Stimulated activated CD8-positive, alpha-beta memory T cell treated with anti-CD3 and anti-CD28 coated beads, Interleukin-12 subunit alpha, Interleukin-12 subunit beta, amount 100 ng/mL, for 4 hours (primary cell): ENCODE results near the gene CCNL2.
"Not testable (repeated sequence)": the region's sequence is repeated elsewhere in the genome, so short reads cannot be mapped to it uniquely, and the experiment has no call there.

Experiments used
- DNase-seq: peaks from one replicate; pipeline ENCODE4 v3.0.0-alpha.2; 2020; ENCODE audit warnings: low read depth

Gene CCNL2

DNA sequence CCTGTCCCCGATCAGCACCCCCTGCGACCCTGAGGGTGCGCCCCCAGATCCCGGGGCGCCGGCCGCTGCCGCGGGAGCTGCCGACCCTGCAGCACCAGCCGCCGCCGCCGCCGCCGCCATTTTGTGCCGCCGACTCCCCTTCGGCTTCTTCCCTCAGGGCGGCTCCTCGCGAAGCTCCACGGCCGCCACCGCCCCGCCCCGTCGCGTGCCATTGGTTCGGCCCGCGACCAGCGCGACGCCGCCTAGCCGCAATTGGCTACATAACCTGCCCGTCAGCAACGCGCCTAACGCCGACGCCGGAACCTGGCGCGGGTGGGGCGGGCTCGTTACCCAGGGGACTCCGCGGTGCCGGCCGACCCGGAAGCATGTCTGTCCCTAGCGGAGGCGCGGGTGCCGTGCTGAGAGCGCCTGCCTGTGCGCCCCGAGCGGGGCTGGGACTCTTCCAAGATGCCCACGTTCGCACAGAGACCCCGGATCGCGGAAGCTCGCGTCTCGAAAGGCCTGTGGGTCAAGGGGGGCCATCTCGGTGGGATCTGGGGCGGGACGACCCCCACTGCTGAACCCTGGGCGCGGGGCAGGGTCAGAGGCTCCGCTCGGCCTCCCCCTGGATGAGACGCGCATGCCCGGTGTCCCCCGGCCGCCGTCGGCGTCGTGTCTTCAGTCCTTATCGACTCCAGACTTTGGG, at the start of gene CCNL2:
Gene CCNL2 (minus strand): TSS at position 149 of the 685 bp plus-strand sequence. CDS start 29 bp downstream, at position 120.
- DNase-seq, result peak; percentile 99

DNA sequence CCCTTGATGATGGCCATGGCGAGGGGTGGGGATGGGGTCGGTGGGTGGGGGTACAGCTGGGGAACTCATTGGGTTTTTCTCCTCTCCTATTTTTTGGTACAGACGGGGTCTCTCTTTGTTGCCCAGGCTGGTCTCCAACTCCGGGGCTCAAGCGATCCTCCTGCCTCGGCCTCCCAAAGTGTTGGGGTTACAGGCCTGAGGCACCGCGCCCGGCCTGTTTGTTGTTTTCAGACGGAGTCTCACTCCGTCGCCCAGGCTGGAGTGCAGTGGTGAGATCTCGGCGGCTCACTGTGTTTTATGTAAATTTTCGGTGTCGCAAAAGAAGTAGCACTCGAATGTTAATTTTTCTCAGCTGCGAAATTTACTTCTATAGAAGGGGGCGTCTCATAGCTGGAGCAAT, 47.5 kb upstream of the CCNL2 start:
- not testable (repeated sequence) for DNase-seq

- no peak for DNase-seq
Measured at GRCh38 chr1:1442069-1442770, 43.1 kb upstream of the CCNL2 start.

DNA sequence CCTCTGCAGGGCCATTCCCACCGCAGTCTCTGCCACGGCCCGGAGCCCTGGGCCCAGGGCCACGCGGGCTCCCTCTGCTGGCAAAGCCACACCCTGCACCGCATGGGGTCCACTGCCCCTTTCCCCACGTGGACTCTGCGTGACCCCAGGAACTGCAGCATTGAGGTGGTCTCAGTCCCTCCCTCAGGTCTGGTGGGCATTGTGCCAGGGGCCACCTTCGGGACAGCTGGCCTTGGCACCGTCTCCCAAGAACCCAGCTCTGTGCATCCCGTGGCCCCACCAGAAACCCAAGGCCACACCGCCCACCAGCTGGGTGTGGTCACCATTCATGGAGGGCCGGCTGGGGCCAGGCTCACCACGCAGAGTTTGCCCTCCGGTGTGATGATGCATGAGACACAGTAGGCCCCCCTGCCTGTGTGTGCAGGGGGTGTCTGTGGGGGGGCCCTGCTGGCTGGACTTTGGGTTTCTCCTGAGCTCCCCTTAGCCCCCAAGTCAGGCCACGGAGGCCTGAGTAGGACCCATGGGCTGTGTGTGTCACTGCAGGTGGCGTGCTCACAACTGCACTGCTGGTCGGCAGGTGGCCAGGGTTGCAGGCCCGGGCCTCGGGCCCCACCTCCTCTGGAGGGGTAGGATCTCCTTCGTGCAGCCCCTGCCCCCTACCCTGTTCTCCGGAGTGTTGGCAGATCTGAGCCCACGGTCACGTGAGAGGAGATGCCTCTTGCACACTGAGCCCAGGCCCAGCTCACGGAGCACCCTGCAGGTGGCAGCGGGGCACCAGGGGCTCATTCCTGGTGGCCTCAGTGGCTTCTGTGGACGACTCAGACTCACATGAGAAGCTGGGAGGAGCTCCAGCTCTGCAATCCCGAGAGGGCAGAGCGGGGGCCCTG, 42.1 kb upstream of the CCNL2 start:
- no peak for DNase-seq

- DNase-seq, result no peak
Measured at GRCh38 chr1:1440262-1441001, 41.3 kb upstream of the CCNL2 start.

DNA sequence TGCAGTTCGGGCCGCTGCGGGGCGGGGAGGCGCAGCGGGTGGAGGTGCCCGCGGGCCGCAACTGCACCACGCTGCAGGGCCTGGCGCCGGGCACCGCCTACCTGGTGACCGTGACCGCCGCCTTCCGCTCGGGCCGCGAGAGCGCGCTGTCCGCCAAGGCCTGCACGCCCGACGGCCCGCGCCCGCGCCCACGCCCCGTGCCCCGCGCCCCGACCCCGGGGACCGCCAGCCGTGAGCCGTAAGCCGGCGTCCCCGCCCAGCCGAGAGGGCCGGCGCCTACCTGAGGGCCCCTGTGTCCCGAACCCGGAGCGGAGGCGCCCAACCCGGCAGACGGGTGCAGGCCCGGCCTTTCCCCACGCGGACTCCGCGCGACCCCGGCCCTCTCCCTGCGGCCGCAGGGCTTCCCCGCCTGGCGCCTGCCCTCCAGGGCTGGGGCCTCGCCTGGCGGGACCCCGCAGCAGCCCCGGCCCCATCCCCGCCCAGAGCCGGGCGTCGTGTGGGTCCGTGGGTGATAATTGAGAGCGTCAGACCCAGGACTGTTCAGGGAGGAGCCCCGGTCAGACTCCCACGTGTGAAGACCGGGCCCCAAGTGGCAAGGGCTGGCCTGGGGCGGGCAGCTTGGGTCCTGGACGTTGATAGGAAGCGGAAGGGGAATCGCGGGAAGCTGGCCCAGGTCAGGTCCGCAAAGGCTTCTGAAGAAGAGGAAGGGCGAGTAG, 40.6 kb upstream of the CCNL2 start:
- DNase-seq, result no peak

DNA sequence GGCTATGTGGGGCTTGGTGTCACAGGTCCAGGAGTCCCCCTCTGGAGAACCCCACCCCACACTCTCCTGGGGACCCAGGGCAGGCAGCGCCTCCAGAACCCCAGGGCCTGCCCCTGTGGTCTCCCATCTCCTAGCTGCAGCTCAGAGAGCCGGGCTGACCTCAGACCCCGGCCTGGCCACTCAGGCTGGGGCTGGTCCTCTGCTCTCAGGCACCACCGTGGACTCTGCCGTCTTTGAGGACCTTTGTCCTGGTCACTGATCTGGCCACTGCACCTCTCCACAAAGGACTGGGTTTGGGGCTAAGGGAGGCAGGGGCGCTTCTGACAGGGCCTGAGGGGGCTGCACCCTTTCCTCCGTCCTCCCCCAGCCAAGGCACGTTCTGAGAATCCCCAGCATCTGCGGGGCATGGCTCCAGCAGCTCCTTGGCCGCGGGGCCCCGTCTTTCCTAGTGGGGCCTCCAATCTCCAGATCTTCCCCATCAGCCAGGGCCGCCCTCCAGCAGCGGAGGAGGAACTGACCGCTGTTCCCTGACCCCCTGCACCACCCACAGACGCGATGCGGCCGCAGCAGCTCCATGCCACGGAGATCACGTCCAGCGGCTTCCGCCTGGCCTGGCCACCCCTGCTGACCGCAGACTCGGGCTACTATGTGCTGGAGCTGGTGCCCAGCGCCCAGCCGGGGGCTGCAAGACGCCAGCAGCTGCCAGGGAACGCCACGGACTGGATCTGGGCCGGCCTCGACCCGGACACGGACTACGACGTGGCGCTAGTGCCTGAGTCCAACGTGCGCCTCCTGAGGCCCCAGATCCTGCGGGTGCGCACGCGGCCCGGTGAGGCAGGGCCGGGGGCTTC, 39.6 kb upstream of the CCNL2 start:
- no peak for DNase-seq

DNA sequence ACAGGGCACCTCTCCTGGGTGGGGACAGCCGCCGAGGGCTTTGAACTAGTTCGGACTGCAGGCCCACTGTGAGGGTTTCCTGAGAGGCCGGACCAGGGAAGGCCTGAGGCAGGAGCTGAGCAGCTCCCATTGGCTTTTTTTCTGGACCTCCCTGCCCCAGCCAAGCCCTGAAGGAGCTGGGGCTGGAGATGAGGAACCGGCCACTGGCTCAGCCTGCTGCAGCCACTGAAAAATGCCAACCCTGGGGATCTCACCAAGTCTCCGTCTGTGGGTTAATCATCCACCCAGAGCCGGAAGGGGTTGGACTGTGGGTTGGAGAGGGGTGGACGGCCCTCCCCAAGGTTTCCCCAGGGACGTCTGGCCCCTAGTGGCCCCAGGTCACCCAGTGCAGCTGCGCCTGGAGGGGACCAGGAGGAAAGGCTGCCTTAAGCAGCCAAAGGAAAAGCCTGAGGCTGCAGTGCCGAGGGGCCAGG, 38.8 kb upstream of the CCNL2 start:
- no peak for DNase-seq

DNA sequence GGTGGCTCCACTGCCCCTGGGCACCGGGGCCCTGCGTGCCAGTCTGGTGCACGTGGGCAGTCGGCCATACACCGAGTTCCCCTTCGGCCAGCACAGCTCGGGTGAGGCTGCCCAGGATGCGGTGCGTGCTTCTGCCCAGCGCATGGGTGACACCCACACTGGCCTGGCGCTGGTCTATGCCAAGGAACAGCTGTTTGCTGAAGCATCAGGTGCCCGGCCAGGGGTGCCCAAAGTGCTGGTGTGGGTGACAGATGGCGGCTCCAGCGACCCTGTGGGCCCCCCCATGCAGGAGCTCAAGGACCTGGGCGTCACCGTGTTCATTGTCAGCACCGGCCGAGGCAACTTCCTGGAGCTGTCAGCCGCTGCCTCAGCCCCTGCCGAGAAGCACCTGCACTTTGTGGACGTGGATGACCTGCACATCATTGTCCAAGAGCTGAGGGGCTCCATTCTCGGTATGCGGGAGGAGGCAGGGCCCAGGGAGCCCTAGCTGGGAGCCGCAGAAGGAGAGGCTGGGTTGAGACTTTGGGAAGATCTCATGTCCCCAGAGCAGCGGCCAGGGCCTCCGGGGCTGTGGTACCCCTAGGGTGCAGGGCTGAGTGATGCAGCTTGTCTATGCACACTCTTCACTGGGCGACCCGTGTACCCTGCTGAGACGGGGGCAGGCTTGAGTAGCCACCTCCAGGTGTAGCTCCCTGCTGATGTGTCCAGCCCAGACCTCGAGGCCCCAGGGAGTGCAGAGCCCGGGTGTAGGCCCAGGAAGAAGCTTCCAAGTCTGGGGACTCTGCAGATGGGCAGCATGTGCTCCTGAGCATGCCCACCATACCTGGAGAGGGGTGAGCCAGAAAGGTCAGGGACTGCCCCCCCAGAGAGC, 38.1 kb upstream of the CCNL2 start:
- DNase-seq, result no peak

DNA sequence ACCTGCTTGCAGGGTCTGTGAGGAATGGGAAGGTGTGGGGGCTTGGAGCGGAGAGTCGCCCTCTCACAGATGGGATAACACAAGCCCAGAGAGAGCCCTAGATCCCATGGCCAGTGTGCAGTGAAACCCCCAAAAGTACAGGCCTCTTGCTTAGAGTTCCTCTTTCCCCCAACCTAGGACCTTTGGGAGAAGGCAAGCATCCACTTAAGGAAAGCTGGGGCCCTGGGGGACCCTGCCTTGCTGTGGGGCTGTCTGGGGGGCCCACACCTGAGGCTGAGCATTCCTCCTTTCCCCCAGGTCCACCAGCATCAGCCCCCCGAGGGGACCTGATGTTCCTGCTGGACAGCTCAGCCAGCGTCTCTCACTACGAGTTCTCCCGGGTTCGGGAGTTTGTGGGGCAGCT, 37.5 kb upstream of the CCNL2 start:
- DNase-seq, result no peak

GRCh38 chr1:1435911-1436629, 36.9 kb upstream of the CCNL2 start:
- DNase-seq, result no peak

GRCh38 chr1:1435106-1435903, 36.2 kb upstream of the CCNL2 start, which contains the start of gene VWA1:
Gene VWA1 (plus strand): TSS chr1:1435690. CDS start chr1:1435749, 59 bp downstream.
- DNase-seq, result peak; percentile 45

- no peak for DNase-seq
Measured at GRCh38 chr1:1434824-1435105, 35.6 kb upstream of the CCNL2 start.

DNA sequence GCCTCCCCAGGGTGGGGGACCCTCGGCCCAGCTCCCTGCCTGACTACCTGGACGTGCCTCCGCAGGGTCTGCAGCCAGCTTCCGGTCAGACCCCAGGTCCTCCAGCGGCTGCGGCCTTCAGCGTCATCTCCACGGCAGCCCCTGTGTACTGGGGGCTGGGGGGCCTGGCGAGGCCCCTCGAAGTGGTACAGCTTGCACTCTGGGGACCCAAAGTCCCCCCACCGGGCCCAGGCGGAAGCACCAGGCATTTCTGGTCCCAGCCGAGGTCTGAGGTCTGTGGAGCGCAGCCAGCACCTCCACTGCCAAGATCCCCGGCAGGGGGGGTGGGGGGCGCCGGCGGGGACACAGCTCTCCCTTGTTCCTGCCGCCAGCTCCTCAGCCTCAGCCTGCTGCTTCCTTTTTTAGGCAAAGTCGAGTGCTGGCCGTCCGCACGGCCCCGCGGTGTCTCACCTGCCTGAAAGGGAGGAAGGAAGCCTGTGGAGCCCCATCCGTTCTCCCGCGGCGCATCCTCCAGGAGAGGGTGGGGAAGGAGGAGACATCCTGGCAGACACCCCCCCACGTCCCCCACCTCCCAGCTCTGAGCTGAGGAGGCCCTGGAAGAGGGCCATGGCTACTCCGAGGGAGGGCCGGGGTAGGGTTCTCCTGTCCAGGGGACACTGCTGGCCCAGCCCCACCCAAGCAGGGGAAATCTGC, 35.1 kb upstream of the CCNL2 start:
- no peak for DNase-seq

DNA sequence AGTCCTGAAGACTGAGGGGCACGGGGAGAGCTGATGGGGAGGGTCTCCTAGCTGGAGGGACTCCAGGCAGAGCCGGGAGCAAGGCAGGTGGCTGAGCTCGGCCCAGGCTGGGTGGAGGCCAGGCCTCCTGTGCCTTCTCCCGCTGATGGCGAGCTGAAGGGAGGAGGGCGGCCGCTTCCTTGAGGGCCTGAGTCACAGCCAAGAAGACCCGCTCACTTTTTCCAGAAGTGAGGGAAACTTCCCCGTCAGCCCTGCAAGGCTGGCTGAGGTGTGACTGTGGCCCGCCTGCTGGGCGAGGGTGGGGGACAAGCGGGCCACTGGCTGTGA, 34.6 kb upstream of the CCNL2 start:
- no peak for DNase-seq

- no peak for DNase-seq
Measured at GRCh38 chr1:1432951-1433803, 34.0 kb upstream of the CCNL2 start.
